ENCODE results near the gene SRRM5.

- TF ChIP-seq, protein P1, sequence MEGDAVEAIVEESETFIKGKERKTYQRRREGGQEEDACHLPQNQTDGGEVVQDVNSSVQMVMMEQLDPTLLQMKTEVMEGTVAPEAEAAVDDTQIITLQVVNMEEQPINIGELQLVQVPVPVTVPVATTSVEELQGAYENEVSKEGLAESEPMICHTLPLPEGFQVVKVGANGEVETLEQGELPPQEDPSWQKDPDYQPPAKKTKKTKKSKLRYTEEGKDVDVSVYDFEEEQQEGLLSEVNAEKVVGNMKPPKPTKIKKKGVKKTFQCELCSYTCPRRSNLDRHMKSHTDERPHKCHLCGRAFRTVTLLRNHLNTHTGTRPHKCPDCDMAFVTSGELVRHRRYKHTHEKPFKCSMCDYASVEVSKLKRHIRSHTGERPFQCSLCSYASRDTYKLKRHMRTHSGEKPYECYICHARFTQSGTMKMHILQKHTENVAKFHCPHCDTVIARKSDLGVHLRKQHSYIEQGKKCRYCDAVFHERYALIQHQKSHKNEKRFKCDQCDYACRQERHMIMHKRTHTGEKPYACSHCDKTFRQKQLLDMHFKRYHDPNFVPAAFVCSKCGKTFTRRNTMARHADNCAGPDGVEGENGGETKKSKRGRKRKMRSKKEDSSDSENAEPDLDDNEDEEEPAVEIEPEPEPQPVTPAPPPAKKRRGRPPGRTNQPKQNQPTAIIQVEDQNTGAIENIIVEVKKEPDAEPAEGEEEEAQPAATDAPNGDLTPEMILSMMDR (IDR thresholded peaks at IDR 0.05; ENCODE audit: low read depth, low read length): no peak
- no peak for TF ChIP-seq MYC (IDR thresholded peaks at IDR 0.05; ENCODE audit: low read depth, low read length)
Measured at GRCh38 chr19:43610493-43610892, 1.4 kb upstream of the SRRM5 start.

Data from NB4 (cell line).